ENCODE measurements around the gene CNR2. TPM values are rescaled to one million over a fixed set of nuclear protein-coding genes. Genes with fewer than 3 reads are reported as not detected.

The CNR2 gene
- total RNA-seq, 4 donors from 2014 or later, result 1.6 to 3.4 TPM; not detected in 2

Small RNA genes within 50 kb of the gene (small RNA-seq; reads per million reads assigned to genes)
- gene MIR378F, result 0 reads per million in 4 donors

Other genes with a start within 250 kb of the CNR2 start
- gene RPL11, start 221.6 kb downstream of the CNR2 start, total RNA-seq, result 100 to 1,000 TPM; 382 to 822 (median 494) TPM
- 10 to 100 TPM in 3 of 4 donors, 1 to 10 TPM in 1; 9.6 to 39.3 (median 33.2) TPM for gene ELOA, start 169.9 kb downstream of the CNR2 start, total RNA-seq
- gene PITHD1, start 134.9 kb downstream of the CNR2 start, total RNA-seq, result 10 to 100 TPM; 36.7 to 40.6 (median 38.9) TPM
- 100 to 1,000 TPM in 1 of 4 donors, 10 to 100 TPM in 3; 23.1 to 110 (median 84.4) TPM for gene LYPLA2, start 122.2 kb downstream of the CNR2 start, total RNA-seq
- 100 to 1,000 TPM in 2 of 4 donors, 10 to 100 TPM in 2; 28.5 to 166 (median 124) TPM for gene GALE, start 112.6 kb downstream of the CNR2 start, total RNA-seq
- gene HMGCL, start 87.9 kb downstream of the CNR2 start, total RNA-seq, result 10 to 100 TPM; 59.8 to 83.4 (median 60.7) TPM
- gene FUCA1, start 45.1 kb downstream of the CNR2 start, total RNA-seq, result 100 to 1,000 TPM in 2 of 4 donors, 10 to 100 TPM in 2; 30.4 to 231 (median 92.9) TPM
- 100 to 1,000 TPM in 2 of 4 donors, 10 to 100 TPM in 2; 98.0 to 136 (median 111) TPM for gene PNRC2, start 46.5 kb upstream of the CNR2 start, total RNA-seq
- gene SRSF10, start 67.0 kb upstream of the CNR2 start, total RNA-seq, result 100 to 1,000 TPM in 1 of 4 donors, 10 to 100 TPM in 3; 58.4 to 140 (median 91.3) TPM
- 1 to 10 TPM in 3 of 4 donors, under 1 TPM in 1; 0.60 to 7.5 (median 3.0) TPM for gene MYOM3, start 198.8 kb upstream of the CNR2 start, total RNA-seq
- 10 to 100 TPM in 3 of 4 donors, 1 to 10 TPM in 1; 4.4 to 29.2 (median 27.3) TPM for gene IL22RA1, start 229.8 kb upstream of the CNR2 start, total RNA-seq

Data from transverse colon (tissue), 4 donors.